Brain microvascular endothelial cell (primary cell): ENCODE data around the gene FAM228B.
"Not testable (repeated sequence)": the region's sequence is repeated elsewhere in the genome, so short reads cannot be mapped to it uniquely, and the experiment has no call there.

Experiments used
- DNase-seq: peaks from one replicate; pipeline ENCODE4 v3.0.0-alpha.2; 2020
- H3K27ac ChIP-seq: fragments of 250-450 bp; sonication (Bioruptor Pico); 2 replicates; pipeline ENCODE4 v1.5.1; 2020; ENCODE audit warnings: mild to moderate bottlenecking, moderate library complexity
- H3K27me3 ChIP-seq: fragments of 250-450 bp; sonication (Bioruptor Pico); replicated peaks from 2 replicates; pipeline ENCODE4 v1.5.1; 2020; ENCODE audit warnings: mild to moderate bottlenecking
- H3K36me3 ChIP-seq: fragments of 250-450 bp; sonication (Bioruptor Pico); replicated peaks from 2 replicates; pipeline ENCODE4 v1.5.1; 2020; ENCODE audit warnings: mild to moderate bottlenecking
- H3K4me3 ChIP-seq: 2 replicates; pipeline ENCODE4 v1.5.1; 2011; ENCODE audit warnings: low read depth, mild to moderate bottlenecking, control low read depth, low read length, moderate library complexity
- in situ Hi-C: cut with HindIII; loops from 2 replicates; pipeline ENCODE4 v1.10.0; 2017; ENCODE audit warnings: low sequenced_read_pairs, low pct_ligation_motif_present
- TF ChIP-seq, protein P1 (sequence below): IDR thresholded peaks from 2 replicates; pipeline ENCODE4 v1.5.1; 2011; ENCODE audit warnings: low read depth, mild to moderate bottlenecking, moderate library complexity, low read length, control low read depth, inconsistent platforms; ENCODE audit errors: missing control alignments

The FAM228B gene

DNA sequence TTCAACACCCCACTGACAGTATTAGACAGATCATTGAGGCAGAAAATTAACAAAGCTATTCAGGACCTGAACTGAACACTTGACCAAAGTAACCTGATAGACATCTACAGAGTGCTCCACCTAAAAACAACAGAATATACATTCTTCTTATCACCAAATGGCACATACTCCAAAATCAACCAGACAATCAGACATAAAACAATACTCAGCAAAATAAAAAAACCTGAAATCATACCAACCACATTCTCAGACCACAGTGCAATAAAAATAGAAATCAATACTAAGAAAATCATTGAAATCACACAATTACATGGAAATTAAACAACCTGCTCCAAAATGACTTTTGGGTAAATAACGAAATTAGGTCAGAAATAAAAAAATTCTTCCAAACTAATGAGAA is 15.9 kb upstream of the FAM228B start:
- no peak for DNase-seq
- Histone ChIP-seq H3K27ac (no peak overlapping the region), H3K36me3 (no peaks in the 10 kb centered on the region), H3K27me3 (no peaks in the 10 kb centered on the region), H3K4me3 (no peak overlapping the region)
- in situ Hi-C loops, result no loop called here
- TF ChIP-seq, protein P1, sequence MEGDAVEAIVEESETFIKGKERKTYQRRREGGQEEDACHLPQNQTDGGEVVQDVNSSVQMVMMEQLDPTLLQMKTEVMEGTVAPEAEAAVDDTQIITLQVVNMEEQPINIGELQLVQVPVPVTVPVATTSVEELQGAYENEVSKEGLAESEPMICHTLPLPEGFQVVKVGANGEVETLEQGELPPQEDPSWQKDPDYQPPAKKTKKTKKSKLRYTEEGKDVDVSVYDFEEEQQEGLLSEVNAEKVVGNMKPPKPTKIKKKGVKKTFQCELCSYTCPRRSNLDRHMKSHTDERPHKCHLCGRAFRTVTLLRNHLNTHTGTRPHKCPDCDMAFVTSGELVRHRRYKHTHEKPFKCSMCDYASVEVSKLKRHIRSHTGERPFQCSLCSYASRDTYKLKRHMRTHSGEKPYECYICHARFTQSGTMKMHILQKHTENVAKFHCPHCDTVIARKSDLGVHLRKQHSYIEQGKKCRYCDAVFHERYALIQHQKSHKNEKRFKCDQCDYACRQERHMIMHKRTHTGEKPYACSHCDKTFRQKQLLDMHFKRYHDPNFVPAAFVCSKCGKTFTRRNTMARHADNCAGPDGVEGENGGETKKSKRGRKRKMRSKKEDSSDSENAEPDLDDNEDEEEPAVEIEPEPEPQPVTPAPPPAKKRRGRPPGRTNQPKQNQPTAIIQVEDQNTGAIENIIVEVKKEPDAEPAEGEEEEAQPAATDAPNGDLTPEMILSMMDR, result no peak

DNA sequence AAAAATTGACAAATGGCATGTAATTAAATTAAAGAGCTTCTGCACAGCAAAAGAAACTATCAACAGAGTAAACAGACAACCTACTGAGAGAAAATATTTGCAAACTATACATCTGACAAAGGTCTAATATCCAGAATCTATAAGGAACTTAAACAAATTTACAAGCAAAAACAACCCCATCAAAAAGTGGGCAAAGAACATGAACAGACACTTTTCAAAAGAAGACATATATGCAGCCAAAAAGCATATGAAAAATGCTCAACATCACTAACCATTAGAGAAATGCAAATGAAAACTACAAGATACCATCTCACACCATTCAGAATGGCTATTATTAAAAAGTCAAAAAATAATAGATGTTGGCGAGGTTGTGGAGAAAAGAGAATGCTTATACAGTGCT is 13.8 kb upstream of the FAM228B start:
- H3K36me3 ChIP-seq, in situ Hi-C loops: not testable (repeated sequence)

DNA sequence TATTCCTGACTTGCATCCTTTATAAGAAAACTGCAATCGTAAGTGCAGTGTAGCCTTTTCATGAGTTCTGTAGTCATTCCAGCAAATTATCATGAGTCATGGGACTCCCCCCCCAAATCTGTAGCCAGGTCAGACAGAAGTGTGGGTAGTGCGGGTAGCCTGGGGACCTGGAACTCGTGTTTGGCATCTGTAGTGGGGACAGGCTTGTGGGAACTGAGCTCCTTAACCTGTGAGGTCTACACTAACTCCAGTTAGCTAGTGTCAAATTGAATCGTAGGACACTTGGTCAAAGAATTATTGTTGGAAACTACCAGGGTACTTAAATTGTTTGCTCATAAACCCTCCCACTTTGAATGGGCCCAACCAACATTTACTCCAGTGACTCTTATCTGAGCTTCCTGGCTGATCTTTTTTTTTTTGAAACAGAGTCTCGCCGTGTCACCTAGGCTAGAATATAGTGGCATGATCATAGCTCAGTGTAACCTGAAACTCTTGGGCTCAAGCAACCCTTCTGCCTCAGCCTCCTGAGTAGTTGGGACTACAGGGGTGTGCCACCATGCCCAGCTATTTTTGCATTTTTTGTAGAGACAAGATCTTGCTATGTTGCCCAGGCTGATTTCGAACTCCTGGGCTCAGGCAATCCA is 12.5 kb upstream of the FAM228B start:
- H3K27ac ChIP-seq, result no peak overlapping the region
- in situ Hi-C loops, result no loop called here
- no peaks in the 10 kb centered on the region for H3K36me3 ChIP-seq
- DNase-seq, result no peak
- TF ChIP-seq, protein P1, result no peak
- H3K4me3 ChIP-seq, result no peak overlapping the region
- no peaks in the 10 kb centered on the region for H3K27me3 ChIP-seq

More for the DNA sequence above, 13.8 kb upstream of the FAM228B start:
- H3K4me3 ChIP-seq, H3K27ac ChIP-seq, H3K27me3 ChIP-seq, DNase-seq: not testable (repeated sequence)

DNA sequence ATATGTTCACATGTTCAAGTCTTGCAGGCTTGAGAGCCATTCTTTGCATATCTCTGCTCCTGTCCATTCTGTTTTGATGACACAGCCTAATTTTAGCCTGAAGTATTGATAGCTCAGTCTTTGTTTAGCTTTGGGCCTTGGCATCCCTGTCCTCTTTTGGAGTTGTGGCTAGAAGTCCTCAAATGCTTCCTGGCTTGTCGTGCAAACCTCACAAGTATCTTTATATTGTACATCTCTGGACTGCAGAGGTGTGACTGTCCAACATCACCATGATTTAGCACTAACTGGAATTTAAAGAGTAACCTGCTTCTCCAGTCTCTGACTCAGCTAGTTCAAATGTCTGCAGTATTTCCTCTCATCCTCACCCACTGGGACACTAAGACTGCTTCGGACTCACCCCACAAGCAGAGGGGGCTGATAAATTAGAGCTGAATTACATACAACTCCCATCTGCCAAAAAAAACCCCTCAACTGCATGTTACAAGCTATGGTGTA is 11.8 kb upstream of the FAM228B start:
- peak; percentile 27 for DNase-seq
- Histone ChIP-seq H3K27ac (no peak overlapping the region), H3K27me3 (no peaks in the 10 kb centered on the region), H3K36me3 (no peaks in the 10 kb centered on the region), H3K4me3 (no peak overlapping the region)
- in situ Hi-C loops, result no loop called here
- TF ChIP-seq, protein P1, result no peak

DNA sequence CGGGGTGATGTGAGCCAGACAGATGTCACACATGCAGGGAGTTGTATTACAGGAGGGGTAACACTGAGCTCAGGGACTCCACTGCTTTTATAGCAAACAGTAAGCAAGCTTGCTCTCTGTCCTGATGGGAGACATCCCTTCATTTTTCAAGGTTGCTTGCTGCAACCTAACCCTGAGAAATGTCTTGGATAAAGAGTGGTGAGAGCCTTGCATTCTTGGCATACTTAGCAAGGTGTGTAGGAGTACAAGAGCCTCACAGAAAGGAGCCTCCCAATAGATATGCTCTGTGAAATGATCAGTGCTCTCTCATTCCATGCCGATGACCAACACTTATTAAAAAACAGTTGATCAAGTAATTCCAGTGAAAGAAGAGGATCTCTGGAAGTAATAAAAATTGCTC is 8.2 kb upstream of the FAM228B start:
- TF ChIP-seq, protein P1, result no peak
- no peaks in the 10 kb centered on the region for H3K36me3 ChIP-seq
- H3K27ac ChIP-seq, result no peak overlapping the region
- H3K27me3 ChIP-seq, result no peaks in the 10 kb centered on the region
- DNase-seq, result no peak
- no peak overlapping the region for H3K4me3 ChIP-seq
- in situ Hi-C loops, result no loop called here

DNA sequence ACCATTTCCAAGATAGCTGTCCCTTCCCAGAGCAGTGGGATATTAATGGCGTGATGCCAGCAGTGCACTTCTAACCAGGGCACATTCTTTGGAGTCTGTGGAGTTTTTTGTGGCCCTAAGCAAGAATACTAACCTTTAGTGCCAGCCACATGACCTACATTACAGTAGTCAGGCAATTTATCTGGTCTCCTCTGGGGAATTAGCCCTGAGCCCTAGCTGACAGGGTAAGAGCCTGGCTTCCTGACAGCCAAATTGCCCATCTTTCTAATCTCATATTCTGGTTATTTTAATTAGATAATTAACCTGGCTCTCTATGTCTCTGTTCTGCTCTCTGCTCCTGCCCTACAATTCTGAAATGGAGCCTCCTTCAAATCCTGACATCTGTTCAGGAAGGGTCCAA is 5.4 kb upstream of the FAM228B start:
- Histone ChIP-seq H3K36me3 (no peaks in the 10 kb centered on the region), H3K27ac (no peak overlapping the region), H3K4me3 (no peak overlapping the region), H3K27me3 (no peaks in the 10 kb centered on the region)
- no peak for DNase-seq
- TF ChIP-seq, protein P1, result no peak
- in situ Hi-C loops, result no loop called here
